IPS-11a (cell line): ENCODE measurements around the gene ATP6V0B.

Experiments
- H3K4me3 ChIP-seq: one replicate; pipeline ENCODE4 v1.5.1; 2013; ENCODE audit warnings: low read depth, low read length, control low read depth

The ATP6V0B gene

DNA sequence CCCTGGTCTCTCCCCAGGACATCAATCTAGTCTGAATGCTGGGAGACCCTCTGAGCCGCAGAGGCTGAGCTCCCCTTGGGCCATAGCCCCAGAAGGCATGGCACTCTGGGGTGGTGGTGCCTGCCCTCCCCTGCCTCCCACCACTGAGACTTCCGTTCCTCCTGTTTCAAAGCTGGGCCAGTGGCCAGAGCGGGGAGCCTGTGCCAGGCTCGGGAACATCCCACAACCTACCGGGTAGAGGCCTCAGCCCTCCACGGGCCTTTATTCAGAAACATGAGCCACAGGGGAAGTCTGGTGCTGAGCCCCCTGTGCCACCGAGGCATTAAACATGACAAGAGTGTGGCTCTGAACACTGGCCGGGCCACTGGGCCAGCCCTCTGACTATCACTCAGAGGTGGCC is 24.7 kb downstream of the ATP6V0B start:
- no peak overlapping the region for H3K4me3 ChIP-seq

DNA sequence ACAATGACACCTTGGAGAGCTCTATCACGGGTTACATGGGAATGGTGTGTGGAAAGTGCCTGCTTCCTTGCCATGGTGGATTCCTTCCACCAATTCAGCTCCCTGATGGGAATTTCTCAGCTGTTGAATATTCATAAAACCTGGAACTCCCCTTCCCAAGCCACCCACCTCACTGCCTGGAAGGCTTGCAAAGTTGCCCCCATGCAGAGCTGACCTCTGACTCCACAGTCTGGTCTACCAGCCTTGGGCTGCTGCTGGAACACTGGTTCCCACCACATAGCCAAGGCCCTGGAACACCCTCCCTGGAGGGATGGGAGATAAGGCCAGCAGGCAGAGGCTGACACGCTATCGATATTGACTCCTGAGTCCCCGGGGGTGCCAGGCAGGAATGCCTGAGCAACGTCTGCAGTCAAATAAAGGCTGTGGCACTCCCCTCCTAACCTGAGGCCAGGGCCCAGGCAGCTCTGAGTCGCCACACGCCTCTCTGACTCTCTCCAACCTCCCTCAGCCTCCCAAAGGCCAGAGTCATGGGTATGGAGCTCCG is 25.4 kb downstream of the ATP6V0B start:
- H3K4me3 ChIP-seq = no peak overlapping the region

DNA sequence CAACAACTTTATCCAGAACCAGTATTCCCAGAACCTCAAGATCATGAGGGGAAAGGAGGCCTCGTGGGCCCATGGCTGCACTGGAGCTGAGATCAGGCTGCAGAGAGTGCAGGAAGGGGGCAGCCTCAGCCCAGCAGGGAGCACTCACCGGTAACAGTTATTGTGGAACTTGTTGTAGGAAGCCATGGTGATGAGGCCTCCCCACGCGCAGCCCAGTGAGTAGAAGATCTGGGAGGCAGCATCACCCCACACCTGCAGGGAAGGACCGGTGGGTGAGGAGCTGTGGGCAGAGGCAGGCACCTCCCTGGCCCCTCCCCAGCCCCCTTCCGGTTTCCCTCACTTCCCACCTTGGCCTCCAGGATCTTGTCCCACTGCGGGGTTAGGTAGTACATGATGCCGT is 27.4 kb downstream of the ATP6V0B start:
- H3K4me3 ChIP-seq = no peak overlapping the region

DNA sequence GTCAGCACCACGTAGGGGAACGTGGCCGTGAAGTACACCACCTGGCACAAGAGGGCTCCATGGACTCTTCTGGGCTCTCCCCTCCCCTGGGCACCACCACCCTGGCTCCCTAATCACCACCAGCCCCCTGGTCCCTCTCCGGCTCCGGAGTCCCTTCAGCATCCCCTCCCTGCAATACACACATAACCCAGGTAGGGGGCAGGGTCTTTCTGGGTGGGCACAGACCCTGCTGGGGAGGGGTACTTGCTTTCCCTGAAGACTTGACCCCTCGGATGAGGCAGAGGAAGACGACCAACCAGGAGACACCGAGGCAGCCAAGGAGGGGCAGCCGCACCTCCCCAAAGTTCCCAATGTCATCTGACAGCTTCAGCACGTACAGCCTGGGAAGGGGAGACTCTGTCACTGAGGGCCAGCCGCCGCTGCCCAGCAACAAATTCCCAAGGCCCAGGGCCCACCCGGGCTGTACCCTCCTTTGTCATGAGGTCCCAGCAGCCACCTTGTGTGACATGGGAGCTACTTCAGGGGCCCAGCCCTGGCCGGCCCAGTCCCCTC is 27.9 kb downstream of the ATP6V0B start:
- H3K4me3 ChIP-seq = no peak overlapping the region

DNA sequence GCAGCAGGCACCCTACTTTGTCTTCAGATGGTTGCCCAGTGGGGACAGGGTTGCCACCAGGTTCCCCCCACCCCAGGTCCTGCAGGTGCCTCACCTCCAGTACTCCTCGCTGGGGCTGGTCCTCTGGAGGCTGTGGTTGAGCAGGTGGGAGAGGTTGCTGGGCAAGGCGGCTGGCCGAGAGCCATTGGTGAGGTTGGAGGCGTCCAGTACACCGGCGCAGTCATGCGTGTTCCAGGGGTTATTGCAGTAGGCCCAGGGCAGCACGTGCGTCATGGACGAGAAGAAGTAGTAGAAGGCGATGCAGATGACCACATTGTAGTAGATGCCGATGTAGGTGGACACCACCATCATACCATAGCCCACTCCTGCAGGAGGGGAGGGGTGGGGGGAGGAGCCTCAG is 33.5 kb downstream of the ATP6V0B start:
- H3K4me3 ChIP-seq = no peak overlapping the region

DNA sequence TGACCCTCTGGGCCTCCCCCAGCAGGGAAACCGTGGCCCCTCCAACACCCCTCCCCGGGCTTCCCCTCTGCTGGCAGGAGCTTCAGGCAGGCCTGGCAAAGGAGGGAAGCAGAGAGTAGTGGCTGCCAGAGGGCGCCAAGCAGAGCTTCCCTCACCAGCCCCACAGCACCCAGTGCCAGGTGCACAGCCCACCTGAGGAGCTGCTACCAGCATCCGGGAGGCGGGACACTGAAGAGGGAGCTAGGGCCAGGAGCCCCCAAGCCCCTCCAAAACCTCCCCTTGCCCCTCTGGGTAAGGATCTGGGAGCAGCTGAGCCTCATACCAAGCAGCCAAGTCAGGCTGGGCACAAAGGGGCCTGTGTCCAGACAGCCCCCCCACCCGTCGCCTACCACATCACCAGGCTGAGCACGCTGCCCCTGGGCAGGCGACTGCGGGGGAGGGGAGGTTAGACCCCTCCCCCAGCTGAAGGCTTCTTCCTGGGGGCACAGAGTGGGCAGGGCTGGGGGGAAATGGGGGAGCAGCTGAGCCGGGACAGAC is 36.2 kb downstream of the ATP6V0B start:
- no peak overlapping the region for H3K4me3 ChIP-seq

DNA sequence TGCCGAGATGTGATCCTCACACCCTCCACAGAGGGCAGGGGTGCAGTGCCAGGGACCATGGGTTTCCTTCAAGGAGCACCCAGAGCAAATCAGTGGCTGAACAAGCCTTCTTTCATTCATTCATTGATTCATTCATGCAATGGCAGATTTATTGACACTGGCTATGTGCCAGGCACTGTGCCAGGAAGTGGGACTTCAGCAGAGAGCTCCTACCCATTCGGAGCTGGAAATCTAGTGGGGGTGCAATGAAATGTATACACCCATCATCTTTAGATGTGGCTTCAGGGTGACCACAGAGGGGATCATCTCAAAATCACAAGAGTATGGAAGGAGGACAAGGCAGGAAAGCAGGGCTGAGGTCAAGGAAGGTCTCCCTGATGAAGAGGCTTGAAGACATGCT is 37.6 kb downstream of the ATP6V0B start:
- no peak overlapping the region for H3K4me3 ChIP-seq

DNA sequence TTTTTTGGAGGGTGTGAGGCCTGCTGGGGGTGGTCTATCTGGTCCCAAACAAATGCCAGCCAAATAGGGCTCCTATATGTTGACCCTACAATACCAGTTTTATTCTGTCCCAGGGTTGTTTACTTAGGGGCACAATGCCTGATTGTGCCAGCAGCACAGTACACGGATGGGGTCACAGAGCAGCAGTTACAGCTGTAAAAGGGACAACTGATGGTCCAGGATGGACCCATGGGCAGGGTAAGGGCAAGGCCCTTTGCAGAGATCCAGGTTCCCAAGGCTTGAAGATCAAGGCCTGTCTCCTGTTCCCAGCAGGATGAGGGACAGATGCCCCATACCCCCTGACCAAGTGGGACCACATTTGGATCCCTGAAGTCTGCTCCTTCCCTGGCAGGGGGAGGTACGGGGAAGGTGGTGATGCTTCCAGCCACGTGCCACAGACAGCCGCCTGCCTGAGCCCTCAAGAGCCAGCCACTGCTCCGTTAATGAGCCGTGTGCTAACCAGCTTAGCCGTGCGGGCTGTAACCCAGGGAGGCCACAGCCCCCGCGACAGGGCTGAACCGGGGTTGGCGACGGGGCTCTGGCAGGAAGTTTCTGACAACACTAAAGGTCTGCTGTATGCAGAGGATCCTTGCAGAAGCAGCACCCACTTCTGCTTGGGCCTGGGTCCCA is 38.3 kb downstream of the ATP6V0B start:
- no peak overlapping the region for H3K4me3 ChIP-seq

DNA sequence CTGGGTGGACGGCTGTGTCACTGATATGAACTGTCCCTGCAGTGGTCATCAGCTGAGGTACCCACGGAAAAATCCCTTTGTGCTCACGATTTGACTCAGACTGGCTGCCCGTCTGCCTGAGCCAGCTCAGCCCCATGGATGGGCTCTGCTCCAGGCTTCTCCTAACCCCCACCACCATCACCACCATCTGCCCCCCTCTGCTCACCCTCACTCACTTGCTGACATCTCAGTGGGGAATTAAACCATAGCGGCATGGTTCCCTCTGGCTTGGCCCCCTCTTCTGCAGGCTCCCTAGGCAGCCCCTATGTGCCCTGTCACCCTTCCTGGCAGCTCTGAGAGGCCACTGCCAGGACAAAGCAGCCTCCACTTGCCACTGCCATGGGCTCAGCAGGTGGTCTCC is 39.2 kb downstream of the ATP6V0B start:
- H3K4me3 ChIP-seq = no peak overlapping the region

DNA sequence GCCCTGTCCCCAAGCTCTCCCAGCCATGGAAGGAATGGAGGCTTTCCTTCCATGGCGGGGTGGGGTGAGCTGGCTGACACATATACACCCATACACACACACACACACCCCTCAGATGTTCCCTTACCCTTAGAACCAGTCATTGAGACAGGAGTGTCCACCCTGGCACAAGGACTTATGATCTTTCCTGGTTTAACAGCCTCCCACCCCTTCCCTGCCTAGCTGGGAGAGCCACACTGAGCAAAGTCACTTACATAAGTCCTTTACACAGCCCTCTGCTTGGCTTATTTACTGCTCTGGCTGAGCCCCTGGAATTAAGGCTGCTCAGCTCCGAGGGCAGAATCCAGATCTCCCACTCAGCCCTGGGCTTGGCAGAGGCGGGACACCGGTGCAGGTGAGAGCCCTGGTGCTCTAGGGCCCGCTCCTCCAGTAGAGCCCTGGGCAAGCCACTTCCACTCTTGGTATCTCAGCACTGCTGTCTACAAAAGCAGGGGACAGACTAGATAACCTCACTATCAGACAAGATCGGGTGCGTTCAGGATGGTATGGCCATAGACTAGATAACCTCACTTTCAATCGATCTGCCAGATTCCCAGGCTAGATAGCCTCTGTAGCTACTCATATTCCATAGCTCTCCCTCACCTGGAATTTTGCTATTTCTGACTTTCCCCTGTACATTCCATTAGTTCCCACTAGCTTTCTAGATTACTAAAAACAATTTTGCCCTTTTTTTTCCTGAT is 39.8 kb downstream of the ATP6V0B start:
- H3K4me3 ChIP-seq = no peak overlapping the region

DNA sequence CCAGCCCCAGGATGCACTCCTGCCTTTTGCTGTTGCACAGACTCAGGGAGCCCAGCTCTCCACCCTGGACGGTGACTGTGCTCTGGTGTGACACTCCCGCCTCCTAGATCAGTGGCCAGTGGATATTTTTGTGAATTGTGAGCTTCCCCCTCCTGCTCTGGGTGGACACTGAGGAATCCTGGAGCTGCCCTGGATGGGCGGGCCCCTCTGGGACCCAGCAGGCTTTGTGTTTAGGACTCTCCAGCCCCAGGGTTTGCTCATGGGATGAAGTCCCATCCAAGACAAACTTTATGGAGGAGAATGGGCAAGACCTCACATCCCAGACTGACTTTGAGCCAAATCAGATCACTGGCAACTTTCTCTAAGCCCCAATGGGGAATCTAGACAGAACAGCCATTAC is 40.4 kb downstream of the ATP6V0B start:
- no peak overlapping the region for H3K4me3 ChIP-seq

DNA sequence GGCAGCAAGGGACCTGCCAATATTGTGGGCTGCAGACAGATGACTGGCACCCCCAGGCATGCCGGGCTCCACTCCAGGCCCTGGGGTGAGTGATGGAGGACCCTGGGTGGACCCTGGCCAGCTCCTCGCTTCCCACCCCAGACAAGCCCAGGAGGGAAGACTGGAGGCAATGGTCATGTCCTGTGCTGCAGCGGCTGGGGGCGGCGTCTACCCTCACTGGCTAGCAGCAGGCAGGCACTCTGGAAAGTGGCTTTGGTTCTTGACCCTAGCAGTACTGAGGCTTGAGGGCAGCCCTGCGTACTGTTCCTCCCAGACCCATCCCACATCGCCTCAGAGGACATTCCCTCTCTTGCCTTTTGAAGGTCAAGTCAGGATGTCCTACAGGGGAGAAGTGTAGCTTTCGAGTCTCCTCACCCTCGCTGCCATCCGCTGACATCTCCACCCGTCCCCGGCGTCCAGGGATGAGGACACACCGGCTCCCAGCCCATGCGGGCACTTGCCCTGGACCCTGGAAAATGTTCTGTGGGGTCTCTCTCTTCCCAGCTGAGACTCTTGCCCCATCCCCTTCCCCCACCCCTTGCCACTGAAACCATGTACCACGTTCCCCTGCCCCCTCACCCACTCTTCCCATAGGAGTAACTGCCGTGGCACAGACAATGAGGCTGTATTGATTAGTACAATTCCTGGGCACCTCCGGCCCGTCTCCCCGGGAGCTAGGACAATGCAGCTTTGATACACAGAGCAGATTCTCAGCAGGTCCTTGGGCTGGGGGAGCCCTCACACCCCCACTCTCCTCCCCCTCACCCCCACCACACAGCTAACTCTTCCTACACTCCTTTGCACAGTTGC is 41.5 kb downstream of the ATP6V0B start:
- no peak overlapping the region for H3K4me3 ChIP-seq

DNA sequence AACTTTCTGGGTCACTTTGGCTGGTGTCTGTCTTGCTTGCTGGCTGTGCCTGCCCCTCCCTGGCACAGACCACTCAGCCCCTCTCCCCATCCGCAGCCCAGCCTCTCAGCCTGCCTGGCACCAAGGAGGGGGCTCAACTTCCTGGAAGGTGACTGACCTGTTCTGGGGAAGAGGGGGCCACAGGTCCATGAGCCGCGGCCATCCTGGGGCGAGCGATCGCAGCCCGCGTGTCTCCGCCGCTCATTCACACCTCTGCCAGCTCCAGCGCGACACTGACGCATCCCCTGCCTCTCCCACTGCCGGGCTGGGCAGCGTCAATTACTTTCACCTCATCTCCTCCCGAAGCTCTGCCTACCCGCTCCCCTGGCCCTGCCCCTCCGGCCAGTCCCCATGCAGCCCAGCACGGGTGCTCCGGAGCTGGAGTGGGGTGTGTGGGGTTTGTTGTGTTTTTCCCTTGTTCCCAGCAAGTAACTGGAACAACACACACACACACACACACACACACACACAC is 42.2 kb downstream of the ATP6V0B start:
- H3K4me3 ChIP-seq = no peak overlapping the region

DNA sequence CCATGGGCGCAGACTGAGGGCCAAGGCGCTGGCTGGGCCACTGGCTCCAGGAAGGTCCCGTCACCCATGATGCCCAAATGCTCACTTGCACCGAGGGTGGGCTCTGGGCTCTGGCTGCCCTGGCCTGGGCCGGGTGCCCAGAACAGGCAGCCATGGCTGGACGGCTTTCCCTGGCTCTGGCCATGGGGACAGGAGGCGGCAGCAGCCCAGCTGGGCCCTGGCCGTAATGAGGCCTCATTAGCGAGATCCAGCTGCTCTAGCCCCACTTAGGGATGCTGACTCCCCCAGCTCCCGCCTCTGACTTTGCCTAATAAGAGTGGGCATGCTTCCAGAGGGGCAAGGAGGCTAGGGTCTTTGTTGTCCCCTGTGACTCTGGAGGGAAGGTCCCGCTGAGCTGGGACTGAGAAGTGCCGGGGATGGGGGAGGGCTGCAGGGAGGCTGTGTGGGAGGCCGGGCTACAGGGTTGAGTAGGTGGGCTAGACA is 44.7 kb downstream of the ATP6V0B start:
- no peak overlapping the region for H3K4me3 ChIP-seq

DNA sequence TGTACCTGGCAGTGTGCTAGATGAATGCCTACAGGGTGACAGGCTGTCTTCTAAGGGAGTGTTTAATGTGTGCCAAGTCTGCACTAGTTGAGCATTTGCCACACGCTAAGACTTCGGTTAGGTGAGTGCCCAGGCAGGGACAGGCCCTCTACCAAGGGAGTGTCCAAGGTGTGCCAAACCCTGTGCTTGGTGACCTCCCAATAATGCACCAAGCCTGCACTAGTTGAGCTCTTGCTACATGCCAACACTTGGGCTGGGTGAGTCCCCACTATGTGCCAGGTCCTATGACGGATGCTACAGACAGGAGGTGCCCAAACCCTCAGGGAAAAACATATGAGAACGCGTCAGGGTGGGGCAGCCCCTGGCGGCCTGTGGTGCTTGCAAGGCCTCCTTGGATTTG is 45.7 kb downstream of the ATP6V0B start:
- H3K4me3 ChIP-seq = no peak overlapping the region

DNA sequence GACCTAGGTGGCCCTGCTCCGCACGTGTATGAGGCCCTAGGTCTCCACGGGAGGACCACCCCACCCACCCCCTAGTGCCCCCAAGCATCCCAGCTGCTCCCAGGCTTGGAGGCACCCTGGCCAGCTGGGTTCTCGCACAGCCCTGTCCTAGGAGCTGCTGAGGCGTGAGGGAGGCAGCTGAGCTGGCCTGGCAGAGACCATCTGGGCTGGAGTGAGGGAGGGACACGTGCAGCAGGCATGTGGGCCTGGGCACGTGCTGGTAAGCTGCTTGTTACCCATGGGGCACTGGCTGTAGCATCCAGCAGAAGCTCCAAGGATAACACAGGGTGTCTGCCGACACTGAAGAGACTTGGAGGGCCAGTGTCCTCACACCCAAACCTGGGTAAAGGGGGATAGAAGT is 46.4 kb downstream of the ATP6V0B start:
- H3K4me3 ChIP-seq = no peak overlapping the region

DNA sequence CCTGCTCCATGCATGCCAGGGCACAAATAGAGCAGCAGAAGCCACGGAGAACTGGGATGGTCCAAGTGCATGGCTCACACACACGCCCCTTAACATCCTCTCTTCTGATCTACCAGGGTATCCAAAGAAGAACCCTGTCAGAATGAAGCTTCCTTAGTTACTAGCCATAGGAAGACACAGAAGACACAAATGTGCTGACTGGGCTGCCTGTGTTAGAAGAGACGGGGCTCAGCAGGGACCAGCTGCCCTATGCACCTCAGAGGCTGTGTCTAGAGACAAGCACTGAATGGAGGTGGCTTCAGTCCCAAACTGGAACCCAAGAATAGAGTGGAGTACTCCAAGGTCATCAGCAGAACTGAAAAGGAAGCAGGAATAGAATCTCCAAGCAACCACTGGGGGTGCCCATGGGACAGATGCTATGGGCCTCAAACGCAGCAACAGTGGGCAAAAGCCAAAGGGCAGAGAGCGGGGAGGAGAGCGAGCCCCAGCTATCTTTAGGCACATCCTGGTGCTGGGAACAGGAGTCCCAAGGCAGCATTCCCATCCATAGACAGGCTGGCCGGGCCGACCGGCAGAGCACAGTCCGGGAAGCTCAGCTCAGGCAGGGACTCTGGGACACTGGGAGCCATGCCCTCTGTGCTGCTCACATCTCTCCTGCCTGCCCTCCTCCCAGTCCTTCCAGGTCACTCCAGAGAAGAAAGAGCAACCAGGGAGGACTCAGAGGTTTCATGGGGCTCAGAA is 47.0 kb downstream of the ATP6V0B start:
- no peak overlapping the region for H3K4me3 ChIP-seq

DNA sequence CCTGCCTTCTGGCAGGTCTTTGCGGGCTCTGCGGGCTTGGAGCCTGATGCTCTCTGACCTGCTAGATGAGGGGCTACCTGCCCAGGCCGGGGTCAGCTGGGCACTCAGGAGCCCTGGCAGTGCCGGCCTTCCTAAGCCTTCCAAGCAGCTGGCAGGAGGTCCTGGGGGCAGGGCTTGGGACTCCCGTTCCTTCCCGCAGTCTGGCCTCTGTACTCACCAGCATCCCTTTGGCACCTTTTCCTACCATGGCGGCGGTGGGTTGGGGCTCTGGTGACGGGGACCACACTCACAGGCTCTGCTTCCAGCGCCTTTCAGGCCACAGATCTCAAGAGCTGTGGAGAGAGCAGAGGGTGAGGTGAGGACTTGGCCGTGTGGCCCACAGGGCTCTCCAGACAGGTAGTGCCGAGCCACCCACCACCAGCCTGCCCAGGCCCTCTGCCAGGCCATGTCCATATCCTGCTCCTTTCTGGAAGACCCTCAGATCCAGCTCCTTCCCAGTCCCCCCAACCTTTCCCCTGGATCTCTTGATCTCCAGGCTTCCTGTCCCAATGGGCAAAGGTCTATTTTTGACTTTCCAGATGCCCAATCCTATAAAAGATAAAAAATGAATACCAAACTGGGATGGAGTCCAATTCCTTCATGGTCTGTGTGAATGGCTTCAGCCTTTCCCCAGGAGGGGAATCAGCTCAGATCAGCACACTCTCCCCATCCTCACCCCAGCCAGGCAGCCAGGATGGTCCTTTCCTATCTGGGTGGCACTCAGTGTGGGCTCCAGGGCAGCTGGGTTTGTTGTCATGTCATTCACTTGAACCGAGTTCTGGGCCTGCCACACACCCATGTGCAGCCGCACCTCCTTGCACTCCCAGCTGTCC is 49.5 kb downstream of the ATP6V0B start:
- H3K4me3 ChIP-seq = no peak overlapping the region

DNA sequence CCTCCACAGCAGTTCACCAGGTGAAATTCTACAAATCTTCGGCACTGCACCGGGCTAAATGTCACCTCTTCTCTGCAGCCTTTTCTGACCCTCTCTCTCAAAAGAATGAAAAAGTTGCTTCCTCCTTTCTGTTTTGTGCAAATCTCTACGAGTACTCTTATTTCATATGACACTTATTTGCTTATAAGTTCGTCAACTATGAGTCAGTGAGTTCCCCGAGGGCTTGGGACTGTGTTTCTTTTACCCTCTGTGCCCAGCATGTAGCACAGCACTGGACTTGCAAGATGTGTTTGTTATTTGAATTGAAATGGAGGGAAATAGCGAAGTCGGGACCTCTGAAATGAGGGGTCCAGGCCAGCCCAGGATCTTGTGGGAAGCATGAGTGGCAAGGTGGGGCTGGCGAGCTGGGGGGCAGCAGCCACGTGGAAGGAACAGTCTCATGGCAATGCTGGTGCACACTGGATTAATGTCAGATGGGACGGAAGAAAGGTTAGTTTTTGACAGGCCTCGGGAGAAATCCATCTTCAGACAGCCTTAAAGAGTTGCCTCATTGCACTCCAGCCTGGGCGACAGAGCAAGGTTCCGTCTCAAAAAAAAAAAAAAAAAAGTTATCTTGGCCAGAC is 50.3 kb downstream of the ATP6V0B start:
- no peak overlapping the region for H3K4me3 ChIP-seq
